Measurements from ENCODE around the gene CYBRD1.

CYBRD1 gene

GRCh38 chr2:171595896-171596295 is 73.6 kb downstream of the CYBRD1 start:
- WGBS (ENCODE audit: insufficient coverage, insufficient read length), result no CpG with 5 or more reads among the region's 2 CpGs
- no peaks in the 10 kb centered on the region for H3K36me3 ChIP-seq (ENCODE audit: control insufficient read depth, insufficient read depth, low read length)

GRCh38 chr2:171598713-171599319 is 76.5 kb downstream of the CYBRD1 start:
- Histone ChIP-seq H3K4me3 (ENCODE audit: low read length) (no peak overlapping the region), H3K27ac (ENCODE audit: low read length) (no peak overlapping the region), H3K36me3 (ENCODE audit: control insufficient read depth, insufficient read depth, low read length) (no peaks in the 10 kb centered on the region), H3K9me3 (ENCODE audit: control insufficient read depth, insufficient read depth, low read length) (no peaks in the 10 kb centered on the region), H3K27me3 (ENCODE audit: control insufficient read depth, insufficient read depth, low read length) (no peaks in the 10 kb centered on the region), H3K4me1 (ENCODE audit: control insufficient read depth, insufficient read depth, low read length) (no peaks in the 10 kb centered on the region)
- peak; percentile 33 for DNase-seq (ENCODE audit: low read depth, low spot score)
- no CpG with 5 or more reads among the region's 7 CpGs for WGBS (ENCODE audit: insufficient coverage, insufficient read length)

More at GRCh38 chr2:171595896-171596295, 73.6 kb downstream of the CYBRD1 start:
- H3K27ac ChIP-seq (ENCODE audit: low read length), result no peak overlapping the region
- H3K27me3 ChIP-seq (ENCODE audit: control insufficient read depth, insufficient read depth, low read length), result no peaks in the 10 kb centered on the region
- no peaks in the 10 kb centered on the region for H3K9me3 ChIP-seq (ENCODE audit: control insufficient read depth, insufficient read depth, low read length)
- no peak overlapping the region for H3K4me3 ChIP-seq (ENCODE audit: low read length)
- H3K4me1 ChIP-seq (ENCODE audit: control insufficient read depth, insufficient read depth, low read length), result no peaks in the 10 kb centered on the region
- DNase-seq (ENCODE audit: low read depth, low spot score), result no peak

GRCh38 chr2:171600126-171600525 is 77.9 kb downstream of the CYBRD1 start:
- Histone ChIP-seq H3K36me3 (ENCODE audit: control insufficient read depth, insufficient read depth, low read length) (no peaks in the 10 kb centered on the region), H3K27ac (ENCODE audit: low read length) (no peak overlapping the region), H3K9me3 (ENCODE audit: control insufficient read depth, insufficient read depth, low read length) (no peaks in the 10 kb centered on the region), H3K27me3 (ENCODE audit: control insufficient read depth, insufficient read depth, low read length) (no peaks in the 10 kb centered on the region), H3K4me3 (ENCODE audit: low read length) (no peak overlapping the region), H3K4me1 (ENCODE audit: control insufficient read depth, insufficient read depth, low read length) (no peaks in the 10 kb centered on the region)
- no peak for DNase-seq (ENCODE audit: low read depth, low spot score)

- H3K36me3 ChIP-seq (ENCODE audit: control insufficient read depth, insufficient read depth, low read length), result no peaks in the 10 kb centered on the region
- no peaks in the 10 kb centered on the region for H3K27me3 ChIP-seq (ENCODE audit: control insufficient read depth, insufficient read depth, low read length)
- no CpG with 5 or more reads among the region's 5 CpGs for WGBS (ENCODE audit: insufficient coverage, insufficient read length)
- no peaks in the 10 kb centered on the region for H3K9me3 ChIP-seq (ENCODE audit: control insufficient read depth, insufficient read depth, low read length)
- no peak overlapping the region for H3K4me3 ChIP-seq (ENCODE audit: low read length)
- no peak overlapping the region for H3K27ac ChIP-seq (ENCODE audit: low read length)
- DNase-seq (ENCODE audit: low read depth, low spot score), result no peak
- no peaks in the 10 kb centered on the region for H3K4me1 ChIP-seq (ENCODE audit: control insufficient read depth, insufficient read depth, low read length)
Observed at GRCh38 chr2:171602352-171602751, 80.1 kb downstream of the CYBRD1 start.
